B cell (primary cell): ENCODE measurements around the gene CUZD1. TPM values are rescaled to one million over a fixed set of nuclear protein-coding genes. Genes with fewer than 3 reads are reported as not detected.

Experiments
- ATAC-seq: fragments of 200-7000 bp; cut with Tn5 transposase; one replicate; pipeline ENCODE4 v1.10.0; 2021; ENCODE audit warnings: low read depth, mild to moderate bottlenecking, moderate number of reproducible peaks, moderate library complexity
- CTCF ChIA-PET: fragments of 350-600 bp; sonication (Branson Sonifier 250); formaldehyde crosslinking; loops from one replicate; lab custom pipeline; 2021; ENCODE audit warnings: antibody characterized with exemption, inconsistent platforms; lab: Charles Lee
- POLR2A ChIA-PET: fragments of 350-600 bp; sonication (Branson Sonifier 250); formaldehyde crosslinking; loops from one replicate; lab custom pipeline; 2021; ENCODE audit warnings: antibody characterized with exemption; lab: Charles Lee
- DNase-seq: peaks from one replicate; pipeline ENCODE4 v3.0.0; 2013
- H2AFZ ChIP-seq: 2 replicates; pipeline ENCODE4 v1.6.1; 2012; ENCODE audit warnings: mild to moderate bottlenecking, low read depth, low read length; ENCODE audit not compliant: insufficient read depth, poor library complexity, severe bottlenecking
- H3K27ac ChIP-seq, 2 donors: 1 replicate in 1 of 2; 2 replicates in 1 of 2; pipeline ENCODE4 v1.5.1; 2012 to 2013; ENCODE audit warnings: low read length in 2 of 2, mild to moderate bottlenecking in 2 of 2, moderate library complexity in 1 of 2
- H3K27me3 ChIP-seq, 4 experiments: fragments of 200-600 bp in 1 of 4; sonication (generic) in 1 of 4; replicated peaks in 1 of 4; 1 replicate in 2 of 4; 2 replicates in 2 of 4; pipeline versions ENCODE4 v1.6.1 to v1.7.0; 2013 to 2016; ENCODE audit warnings: low read length in 3 of 4, mild to moderate bottlenecking in 2 of 4, mixed read lengths in 1 of 4, moderate library complexity in 1 of 4; ENCODE audit not compliant: insufficient read depth in 4 of 4, control insufficient read depth in 3 of 4; ENCODE audit errors: control extremely low read depth in 1 of 4
- H3K36me3 ChIP-seq, 2 experiments: replicated peaks in 1 of 2; 1 replicate in 1 of 2; 2 replicates in 1 of 2; pipeline versions ENCODE4 v1.6.1 to v1.7.1; 2013; ENCODE audit warnings: low read length in 1 of 2; ENCODE audit not compliant: insufficient read depth in 2 of 2, control insufficient read depth in 1 of 2; ENCODE audit errors: control extremely low read depth in 1 of 2, extremely low read depth in 1 of 2
- H3K4me1 ChIP-seq, 2 donors: fragments of 200-600 bp in 1 of 2; sonication (generic) in 1 of 2; 1 replicate in 1 of 2; 2 replicates in 1 of 2; pipeline versions ENCODE4 v1.5.1 to v1.6.1; 2013 to 2017; ENCODE audit warnings: low read length in 2 of 2; ENCODE audit not compliant: control insufficient read depth in 2 of 2, insufficient read depth in 2 of 2
- H3K4me2 ChIP-seq: replicated peaks from 2 replicates; pipeline ENCODE3; 2012; ENCODE audit warnings: mild to moderate bottlenecking, low read depth, low read length; ENCODE audit not compliant: poor library complexity, severe bottlenecking
- H3K4me3 ChIP-seq, 5 experiments: fragments of 200-600 bp in 1 of 5; sonication (generic) in 1 of 5; 1 replicate in 3 of 5; 2 replicates in 2 of 5; pipeline versions ENCODE4 v1.5.1 to v1.7.0; 2011 to 2016; ENCODE audit warnings: low read length in 4 of 5, mild to moderate bottlenecking in 4 of 5, low read depth in 2 of 5, control low read depth in 1 of 5, moderate library complexity in 1 of 5; ENCODE audit not compliant: insufficient read depth in 1 of 5; ENCODE audit errors: control extremely low read depth in 1 of 5, extremely low read depth in 1 of 5
- H3K79me2 ChIP-seq: fragments of 200-600 bp; sonication (generic); one replicate; pipeline ENCODE4 v1.6.0; 2016; ENCODE audit warnings: low read length; ENCODE audit not compliant: control insufficient read depth, insufficient read depth
- H3K9ac ChIP-seq: fragments of 200-600 bp; sonication (generic); 2 replicates; pipeline ENCODE4 v1.6.1; 2017; ENCODE audit warnings: mild to moderate bottlenecking, low read length, moderate library complexity
- H3K9me3 ChIP-seq, 3 donors: one replicate each; pipeline versions ENCODE4 v1.6.1 to v1.7.1; 2013; ENCODE audit warnings: low read length in 2 of 3; ENCODE audit not compliant: control insufficient read depth in 2 of 3, insufficient read depth in 1 of 3; ENCODE audit errors: control extremely low read depth in 1 of 3
- H4K20me1 ChIP-seq: 2 replicates; pipeline ENCODE4 v1.6.0; 2012; ENCODE audit warnings: mild to moderate bottlenecking, low read length; ENCODE audit not compliant: insufficient read depth, control insufficient read depth, poor library complexity, severe bottlenecking
- H3K27ac Mint-ChIP-seq: one replicate; pipeline ENCODE4 v1.8.0; 2021; ENCODE audit warnings: mixed read lengths
- H3K27me3 Mint-ChIP-seq: one replicate; pipeline ENCODE4 v1.8.0; 2021; ENCODE audit warnings: mixed read lengths
- H3K4me1 Mint-ChIP-seq: one replicate; pipeline ENCODE4 v1.8.0; 2021; ENCODE audit warnings: mixed read lengths
- H3K4me3 Mint-ChIP-seq: one replicate; pipeline ENCODE4 v1.8.0; 2021; ENCODE audit warnings: mixed read lengths
- H3K9me3 Mint-ChIP-seq: one replicate; pipeline ENCODE4 v1.8.0; 2022; ENCODE audit warnings: mixed read lengths; ENCODE audit not compliant: insufficient read depth
- CTCF ChIP-seq: fragments of 200-600 bp; IDR thresholded peaks from one replicate; pipeline ENCODE4 v1.8.0; 2022; ENCODE audit warnings: antibody characterized with exemption, mild to moderate bottlenecking
- EZH2 ChIP-seq: IDR thresholded peaks from 2 replicates; pipeline ENCODE4 v1.6.1; 2012; ENCODE audit warnings: borderline replicate concordance, low read depth, mild to moderate bottlenecking, moderate library complexity, low read length; ENCODE audit not compliant: insufficient read depth, poor library complexity, severe bottlenecking
- WGBS: methylation state at CpG from one replicate; pipeline ENCODE4 v1.1.5; 2013; ENCODE audit warnings: missing lambda C conversion rate; ENCODE audit not compliant: insufficient coverage; 5-methylcytosine and 5-hydroxymethylcytosine counted together
- intact Hi-C: fragments of 100-400 bp; cut with micrococcal nuclease; formaldehyde crosslinking; loops from one replicate; pipeline ENCODE4 v1.10.0; 2022
- polyA plus RNA-seq: library from polyadenylated mRNA; depleted of rRNA; stranded (reverse); fragments of >200 nt; gene quantifications from 2 replicates; pipeline ENCODE4 v1.2.3, GENCODE V29; 2012
- total RNA-seq, 2 donors: library from RNA; stranded (reverse); fragments of 120-200 nt in 1 of 2; gene quantifications; 1 replicate in 1 of 2; 2 replicates in 1 of 2; pipeline versions ENCODE4 v1.2.3 to v1.2.4, GENCODE V29; 2013 to 2022

Gene CUZD1
- total and polyA plus RNA-seq, 2 donors (not counting 1 experiment from before 2014, with no cell fraction given) = 2.1 to 3.3 TPM

- TF ChIP-seq CTCF (no peak), EZH2 (no peak)
- H3K4me1 ChIP-seq = no peaks in the 10 kb centered on the region
- POLR2A ChIA-PET = no interaction called here
- H2AFZ ChIP-seq = no peak overlapping the region
- Mint-ChIP-seq H3K4me3 (no peak overlapping the region), H3K27ac (no peak overlapping the region), H3K4me1 (no peaks in the 10 kb centered on the region), H3K9me3 (no peaks in the 10 kb centered on the region), H3K27me3 (peaks cover 25% of the 10 kb centered on the region)
- intact Hi-C loops = no loop called here
- 79% methylated on average over 12 of the region's 12 CpGs for WGBS
- ATAC-seq = no peak
- no peak overlapping the region for H3K27ac ChIP-seq
- H3K9me3 ChIP-seq = no peaks in the 10 kb centered on the region
- no peak overlapping the region for H3K4me2 ChIP-seq
- no peaks in the 10 kb centered on the region for H4K20me1 ChIP-seq
- no peak overlapping the region for H3K9ac ChIP-seq
- H3K36me3 ChIP-seq = no peaks in the 10 kb centered on the region
- no peak overlapping the region for H3K4me3 ChIP-seq
- no peak for DNase-seq
- CTCF ChIA-PET = no interaction called here
- no peaks in the 10 kb centered on the region for H3K79me2 ChIP-seq
- H3K27me3 ChIP-seq = peaks cover 0 to 2% (median 0%) of the 10 kb centered on the region in 4 experiments
Observed at GRCh38 chr10:122798704-122799231, 46.9 kb downstream of the CUZD1 start.

DNA sequence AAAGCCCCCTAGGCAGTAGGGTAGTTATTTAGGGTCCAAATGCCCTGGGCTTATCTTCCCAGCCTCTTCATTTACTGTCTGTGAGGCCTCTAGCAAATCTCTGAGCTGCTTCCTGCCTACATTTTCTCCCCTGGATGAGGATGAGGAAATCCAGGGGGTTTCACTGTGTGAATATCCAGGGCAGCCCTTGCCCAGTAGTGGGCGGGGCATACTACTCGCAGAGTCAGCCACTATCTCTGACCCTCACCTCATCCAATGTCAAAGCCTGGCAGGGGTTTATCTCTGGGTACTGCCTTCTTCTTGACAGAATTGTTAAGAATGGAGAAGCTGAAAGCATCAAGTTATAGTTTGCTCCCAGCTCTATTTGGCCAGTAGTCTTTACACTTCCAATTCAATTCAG, 48.9 kb downstream of the CUZD1 start:
- Histone ChIP-seq H3K27me3 (peaks cover 0 to 2% (median 0%) of the 10 kb centered on the region in 4 experiments), H3K4me1 (no peaks in the 10 kb centered on the region), H3K79me2 (no peaks in the 10 kb centered on the region), H3K27ac (no peak overlapping the region), H2AFZ (no peak overlapping the region), H4K20me1 (no peaks in the 10 kb centered on the region), H3K4me2 (no peak overlapping the region), H3K4me3 (no peak overlapping the region), H3K9me3 (no peaks in the 10 kb centered on the region), H3K9ac (no peak overlapping the region), H3K36me3 (no peaks in the 10 kb centered on the region)
- TF ChIP-seq EZH2 (no peak), CTCF (no peak)
- H3K9me3 Mint-ChIP-seq = no peaks in the 10 kb centered on the region
- no peak for ATAC-seq
- whole genome bisulfite sequencing = 73% methylated on average over 2 of the region's 2 CpGs
- H3K4me3 Mint-ChIP-seq = no peak overlapping the region
- no peaks in the 10 kb centered on the region for H3K4me1 Mint-ChIP-seq
- no peak overlapping the region for H3K27ac Mint-ChIP-seq
- no peak for DNase-seq
- CTCF ChIA-PET = no interaction called here
- intact Hi-C loops = no loop called here
- H3K27me3 Mint-ChIP-seq = peaks cover 22% of the 10 kb centered on the region
- POLR2A ChIA-PET = no interaction called here
